ENCODE measurements around the gene RTN4R. TPM values are rescaled to one million over a fixed set of nuclear protein-coding genes. Genes with fewer than 3 reads are reported as not detected.

Gene RTN4R
- total RNA-seq, 1 donor from 2014 or later: 5.5 TPM

GRCh38 chr22:20302438-20303228 is 34.5 kb upstream of the RTN4R start:
- Mint-ChIP-seq H3K27ac (ENCODE audit: unreplicated experiment) (no peak overlapping the region), H3K4me3 (ENCODE audit: unreplicated experiment) (no peak overlapping the region), H3K27me3 (ENCODE audit: low read depth) (peaks cover 17% of the 10 kb centered on the region), H3K36me3 (ENCODE audit: low read depth) (peaks cover 2% of the 10 kb centered on the region), H3K9me3 (ENCODE audit: low read depth) (no peaks in the 10 kb centered on the region), H3K4me1 (ENCODE audit: low read depth) (no peaks in the 10 kb centered on the region)
- DNase-seq (ENCODE audit: low spot score): no peak
- no peak for TF ChIP-seq CTCF (IDR thresholded peaks at IDR 0.05)

GRCh38 chr22:20299746-20300136 is 31.6 kb upstream of the RTN4R start:
- Mint-ChIP-seq H3K4me1 (ENCODE audit: low read depth) (no peaks in the 10 kb centered on the region), H3K4me3 (ENCODE audit: unreplicated experiment) (peak overlapping the region; percentile 73), H3K9me3 (ENCODE audit: low read depth) (no peaks in the 10 kb centered on the region), H3K36me3 (ENCODE audit: low read depth) (peaks cover 2% of the 10 kb centered on the region), H3K27me3 (ENCODE audit: low read depth) (peaks cover 22% of the 10 kb centered on the region), H3K27ac (ENCODE audit: unreplicated experiment) (no peak overlapping the region)
- no peak for TF ChIP-seq CTCF (IDR thresholded peaks at IDR 0.05)
- DNase-seq (ENCODE audit: low spot score): no peak

DNA sequence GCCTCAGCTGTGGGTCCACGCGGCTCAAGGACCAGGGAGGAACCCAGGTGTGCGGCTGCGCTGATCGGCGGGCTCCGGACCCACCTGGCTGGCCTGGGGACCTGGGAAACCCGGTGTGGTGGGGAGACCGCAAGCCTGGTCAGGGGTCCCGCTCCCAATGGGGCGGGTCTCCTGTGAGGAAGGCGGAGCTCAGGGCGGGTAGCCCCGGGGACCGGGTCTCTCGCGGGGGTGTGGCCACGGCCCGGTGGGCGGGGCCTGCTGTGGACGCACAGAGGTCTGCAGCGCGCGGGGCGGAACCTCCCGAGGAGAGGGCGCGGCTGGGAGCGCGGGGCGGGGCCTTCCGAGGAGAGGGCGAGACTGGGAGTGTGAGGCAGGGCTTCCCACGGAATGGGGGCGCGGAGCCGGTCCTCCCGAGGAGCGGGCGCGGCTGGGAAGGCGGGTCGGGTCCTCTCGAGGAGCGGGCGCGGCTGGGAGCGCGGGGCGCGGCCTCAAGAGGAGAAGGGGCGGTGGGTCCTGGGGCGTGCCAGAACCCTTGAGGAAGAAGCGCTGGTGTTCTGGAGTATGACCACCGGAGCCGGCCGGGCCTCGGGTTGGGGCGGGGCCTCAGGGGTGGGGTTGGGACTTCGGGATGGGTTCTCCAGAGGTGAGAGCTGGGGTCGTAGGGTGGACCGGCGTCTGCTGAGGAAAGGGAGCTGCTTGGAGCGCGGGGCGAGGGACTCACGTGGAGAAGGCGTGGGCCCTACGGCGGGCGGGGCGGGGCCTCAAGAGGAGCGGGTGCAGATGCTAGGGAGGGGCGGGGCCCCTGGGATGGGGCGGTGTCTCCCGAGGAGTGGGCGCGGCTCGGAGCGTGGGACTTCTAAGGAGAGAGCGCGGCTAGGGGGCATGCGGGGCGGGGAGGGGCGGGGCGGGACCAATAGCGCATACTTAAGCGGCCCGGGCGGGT is 31.0 kb upstream of the RTN4R start:
- Mint-ChIP-seq H3K27me3 (ENCODE audit: low read depth) (peaks cover 22% of the 10 kb centered on the region), H3K9me3 (ENCODE audit: low read depth) (no peaks in the 10 kb centered on the region), H3K36me3 (ENCODE audit: low read depth) (peaks cover 2% of the 10 kb centered on the region), H3K27ac (ENCODE audit: unreplicated experiment) (no peak overlapping the region), H3K4me3 (ENCODE audit: unreplicated experiment) (peak overlapping the region; percentile 73), H3K4me1 (ENCODE audit: low read depth) (no peaks in the 10 kb centered on the region)
- DNase-seq (ENCODE audit: low spot score): no peak
- no peak for TF ChIP-seq CTCF (IDR thresholded peaks at IDR 0.05)

- no peak for DNase-seq (ENCODE audit: low spot score)
- TF ChIP-seq CTCF (IDR thresholded peaks at IDR 0.05): no peak
- H3K36me3 Mint-ChIP-seq (ENCODE audit: low read depth): peaks cover 2% of the 10 kb centered on the region
- H3K27ac Mint-ChIP-seq (ENCODE audit: unreplicated experiment): no peak overlapping the region
- peak overlapping the region; percentile 73 for H3K4me3 Mint-ChIP-seq (ENCODE audit: unreplicated experiment)
- peaks cover 22% of the 10 kb centered on the region for H3K27me3 Mint-ChIP-seq (ENCODE audit: low read depth)
- H3K9me3 Mint-ChIP-seq (ENCODE audit: low read depth): no peaks in the 10 kb centered on the region
- no peaks in the 10 kb centered on the region for H3K4me1 Mint-ChIP-seq (ENCODE audit: low read depth)
Observed at GRCh38 chr22:20298110-20298802, 30.1 kb upstream of the RTN4R start.

Measured in chondrocyte (in vitro differentiated cells).